ENCODE data around the gene ACTG2.

Gene ACTG2

DNA sequence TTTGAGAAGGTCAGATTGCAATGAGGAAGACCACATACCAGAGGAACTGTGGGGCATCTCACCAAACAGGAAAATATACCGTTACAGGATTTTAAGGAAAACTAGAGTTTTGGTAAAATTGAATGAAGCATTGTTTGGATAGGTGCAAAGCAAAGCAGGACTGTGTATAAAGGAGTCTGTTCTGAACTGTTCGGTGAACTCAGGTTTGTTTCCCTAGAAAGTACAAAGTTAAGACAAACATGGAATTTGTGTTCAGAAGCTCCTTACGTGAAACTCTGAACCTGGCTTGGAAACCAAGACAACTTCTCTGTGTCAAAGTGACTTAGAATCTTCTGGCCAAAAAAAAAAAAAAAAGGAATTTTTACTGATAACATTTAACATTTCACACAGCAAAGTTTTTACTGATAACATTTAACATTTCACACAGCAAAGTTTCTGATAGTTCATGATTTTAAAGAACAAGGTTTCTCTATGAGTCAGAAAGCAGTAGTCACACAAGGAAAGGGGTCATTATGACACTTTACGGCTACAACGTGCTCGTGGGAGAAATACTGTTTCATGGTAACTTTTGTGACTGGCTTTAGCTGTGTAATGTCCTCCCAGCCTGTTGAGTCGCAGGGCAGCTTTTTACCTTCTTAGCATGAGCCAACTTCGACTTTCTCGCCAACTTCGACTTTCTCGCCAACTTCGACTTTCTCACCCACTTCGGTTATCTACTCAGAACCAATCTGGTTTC is 70.7 kb downstream of the ACTG2 start:
- DNase-seq (ENCODE audit: low read depth in 1 of 2, low spot score in 1 of 2) = no peak

DNA sequence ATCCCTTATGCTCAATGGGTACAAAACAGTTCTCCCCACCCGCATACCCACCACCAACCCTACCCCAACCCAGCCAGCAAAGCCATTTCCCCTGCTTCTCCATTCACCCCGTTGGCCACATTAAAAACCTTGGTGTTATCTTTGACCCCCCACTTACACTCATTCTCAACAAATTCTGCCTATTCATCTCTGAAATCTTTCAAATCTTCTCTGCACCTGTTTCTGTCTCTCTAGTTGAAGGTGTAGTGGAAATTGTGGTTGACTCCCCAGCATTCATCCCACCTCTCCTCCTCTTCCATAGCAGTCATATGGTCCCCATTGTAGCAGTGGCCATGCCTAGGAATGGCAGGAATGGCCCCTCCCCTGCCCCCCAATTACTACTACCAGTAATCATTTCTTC is 71.4 kb downstream of the ACTG2 start:
- no peak for DNase-seq (ENCODE audit: low read depth in 1 of 2, low spot score in 1 of 2)

DNA sequence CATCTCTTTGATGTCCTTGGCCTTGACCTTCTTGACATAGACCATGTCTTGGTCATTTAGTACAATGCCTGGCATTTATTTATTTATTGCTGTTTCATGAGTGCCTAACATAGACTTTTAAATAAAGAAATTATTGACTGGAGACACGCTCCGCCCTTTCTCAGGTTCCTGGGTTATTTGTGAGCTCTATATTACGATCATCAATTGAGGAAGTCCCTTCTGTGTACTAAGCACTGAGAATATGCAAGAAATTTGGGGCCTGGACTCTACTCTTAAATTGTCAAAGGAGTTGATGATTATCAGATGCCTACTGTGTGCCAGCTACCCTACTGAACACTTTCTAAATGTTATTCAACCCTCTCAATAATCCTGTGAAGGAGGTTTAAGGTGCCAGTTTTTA is 72.2 kb downstream of the ACTG2 start:
- no peak for DNase-seq (ENCODE audit: low read depth in 1 of 2, low spot score in 1 of 2)

- no peak for DNase-seq (ENCODE audit: low read depth in 1 of 2, low spot score in 1 of 2)
Observed at GRCh38 chr2:73968357-73968937, 75.6 kb downstream of the ACTG2 start.

- DNase-seq (ENCODE audit: low read depth in 1 of 2, low spot score in 1 of 2) = no peak
Observed at GRCh38 chr2:73969356-73969755, 76.5 kb downstream of the ACTG2 start.
